ENCODE measurements around the gene RPS29.

DNA sequence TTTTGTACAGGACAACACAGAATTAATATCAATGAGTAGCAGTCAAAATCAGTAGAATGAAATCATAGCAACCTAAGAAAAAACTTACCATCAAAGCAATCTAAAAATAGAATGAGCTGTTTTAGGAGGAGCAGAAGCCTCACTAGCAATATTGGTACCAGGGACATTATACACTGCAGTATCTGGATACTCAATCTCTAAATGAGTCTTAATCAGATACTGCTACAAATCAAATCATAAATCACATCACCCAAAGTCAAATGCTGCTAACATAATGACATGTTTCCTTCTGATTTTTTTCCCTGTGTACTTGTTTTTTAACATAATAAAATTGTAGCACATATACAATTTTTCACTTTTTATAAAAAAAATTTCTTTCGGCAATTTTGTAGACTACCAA is 8.0 kb downstream of the RPS29 start:
- TF ChIP-seq, protein P1, sequence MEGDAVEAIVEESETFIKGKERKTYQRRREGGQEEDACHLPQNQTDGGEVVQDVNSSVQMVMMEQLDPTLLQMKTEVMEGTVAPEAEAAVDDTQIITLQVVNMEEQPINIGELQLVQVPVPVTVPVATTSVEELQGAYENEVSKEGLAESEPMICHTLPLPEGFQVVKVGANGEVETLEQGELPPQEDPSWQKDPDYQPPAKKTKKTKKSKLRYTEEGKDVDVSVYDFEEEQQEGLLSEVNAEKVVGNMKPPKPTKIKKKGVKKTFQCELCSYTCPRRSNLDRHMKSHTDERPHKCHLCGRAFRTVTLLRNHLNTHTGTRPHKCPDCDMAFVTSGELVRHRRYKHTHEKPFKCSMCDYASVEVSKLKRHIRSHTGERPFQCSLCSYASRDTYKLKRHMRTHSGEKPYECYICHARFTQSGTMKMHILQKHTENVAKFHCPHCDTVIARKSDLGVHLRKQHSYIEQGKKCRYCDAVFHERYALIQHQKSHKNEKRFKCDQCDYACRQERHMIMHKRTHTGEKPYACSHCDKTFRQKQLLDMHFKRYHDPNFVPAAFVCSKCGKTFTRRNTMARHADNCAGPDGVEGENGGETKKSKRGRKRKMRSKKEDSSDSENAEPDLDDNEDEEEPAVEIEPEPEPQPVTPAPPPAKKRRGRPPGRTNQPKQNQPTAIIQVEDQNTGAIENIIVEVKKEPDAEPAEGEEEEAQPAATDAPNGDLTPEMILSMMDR (IDR thresholded peaks at IDR 0.05 in 2 of 3, conservative IDR thresholded peaks at IDR 0.05 in 1 of 3; ENCODE audit: control insufficient read depth in 2 of 3, extremely low read depth in 1 of 3, insufficient read depth in 1 of 3, low read depth in 3 of 3, low read length in 3 of 3), result no peak
- TF ChIP-seq TBL1XR1 (IDR thresholded peaks at IDR 0.05; ENCODE audit: low read depth, low read length) (no peak), SRF (IDR thresholded peaks at IDR 0.05; ENCODE audit: low read depth in 2 of 2, low read length in 2 of 2) (no peak), NR2C2 (IDR thresholded peaks at IDR 0.05; ENCODE audit: borderline replicate concordance, control insufficient read depth, insufficient read length, low read depth) (no peak), TCF12 (IDR thresholded peaks at IDR 0.05; ENCODE audit: low read depth, low read length) (no peak)

Data from GM12878 (cell line).